ENCODE measurements around the gene NKG7. TPM values are rescaled to one million over a fixed set of nuclear protein-coding genes. Genes with fewer than 3 reads are reported as not detected.

NKG7 gene
- total and polyA plus RNA-seq, 2 of the 13 experiments (the other 11 are each of a cell fraction or from before 2014, with no cell fraction given), result 0.40 TPM; not detected in 1

- TF ChIP-seq ZBTB4 (CRISPR knock-in tag; IDR thresholded peaks at IDR 0.05; ENCODE audit: borderline replicate concordance) (peak; percentile 74; the same call in 1 of the 2 replicates), HMGXB3 (CRISPR knock-in tag; IDR thresholded peaks at IDR 0.05; ENCODE audit: borderline replicate concordance) (peak; percentile 97), NR2C2 (CRISPR knock-in tag; IDR thresholded peaks at IDR 0.05; ENCODE audit: borderline replicate concordance) (peak; percentile 46; the same call in 1 of the 2 replicates), ZNF672 (CRISPR knock-in tag; IDR thresholded peaks at IDR 0.05) (no peak), SMC3 (IDR thresholded peaks at IDR 0.05; ENCODE audit: low read length) (peak; percentile 37; the same call in 1 of the 2 replicates), ZNF136 (CRISPR knock-in tag; IDR thresholded peaks at IDR 0.05; ENCODE audit: low read depth) (no peak), ZNF580 (CRISPR knock-in tag; IDR thresholded peaks at IDR 0.05; ENCODE audit: borderline replicate concordance, low read depth) (peak; percentile 98), ARNT (IDR thresholded peaks at IDR 0.05) (no peak), ZFP41 (CRISPR knock-in tag; IDR thresholded peaks at IDR 0.05; ENCODE audit: borderline replicate concordance) (peak; percentile 82; the same call in 1 of the 2 replicates), GPN1 (CRISPR knock-in tag; IDR thresholded peaks at IDR 0.05; ENCODE audit: borderline replicate concordance) (peak; percentile 95), GTF2F1 (IDR thresholded peaks at IDR 0.05; ENCODE audit: low read length) (no peak), ZFAT (CRISPR knock-in tag; conservative IDR thresholded peaks at IDR 0.05) (peak; percentile 82; the same call in 1 of the 2 replicates), ZBTB1 (CRISPR knock-in tag; IDR thresholded peaks at IDR 0.05; ENCODE audit: borderline replicate concordance) (peak; percentile 95; the same call in 1 of the 2 replicates), ZNF431 (CRISPR knock-in tag; IDR thresholded peaks at IDR 0.05; ENCODE audit: borderline replicate concordance, low read depth) (peak; percentile 93), PCBP1 (IDR thresholded peaks at IDR 0.05; ENCODE audit: borderline replicate concordance, low read depth, low read length) (no peak), MTA1 (CRISPR knock-in tag; IDR thresholded peaks at IDR 0.05; ENCODE audit: borderline replicate concordance) (no peak), GATAD2A (CRISPR knock-in tag; IDR thresholded peaks at IDR 0.05) (peak; percentile 75), ZNF446 (CRISPR knock-in tag; IDR thresholded peaks at IDR 0.05) (peak; percentile 99), FOXA1 (IDR thresholded peaks at IDR 0.05) (no peak), FOXA1 (CRISPR knock-in tag; IDR thresholded peaks at IDR 0.05) (0 out of 2 replicates have a peak, but pooled peaks have one; percentile 11), TCF7 (IDR thresholded peaks at IDR 0.05; ENCODE audit: low read depth) (no peak), NONO (IDR thresholded peaks at IDR 0.05) (no peak), NONO (CRISPR knock-in tag; conservative IDR thresholded peaks at IDR 0.05) (no peak), ATF7 (IDR thresholded peaks at IDR 0.05) (no peak), ATF7 (CRISPR knock-in tag; IDR thresholded peaks at IDR 0.05) (no peak)
These were observed 49.6 kb upstream of the NKG7 start (continued) for GRCh38 chr19:51422053-51422448.

Measured in HepG2 (cell line).